Breast epithelium (tissue), 4 donors: Measurements from ENCODE around the gene MAN2A1. TPM values are rescaled to one million over a fixed set of nuclear protein-coding genes. Genes with fewer than 3 reads are reported as not detected.

Experiments
- DNase-seq, 2 donors: peaks; one replicate each; pipeline ENCODE4 v3.0.0-alpha.2; 2019; ENCODE audit warnings: low spot score in 2 of 2
- H3K27ac ChIP-seq, 2 donors: fragments of 200-600 bp; sonication (generic) in 1 of 2; one replicate each; pipeline ENCODE4 v1.5.1; 2016 to 2019; ENCODE audit warnings: mild to moderate bottlenecking in 1 of 2
- H3K27me3 ChIP-seq, 2 donors: fragments of 200-600 bp; sonication (generic) in 1 of 2; one replicate each; pipeline versions ENCODE4 v1.5.1 to v1.6.0; 2017 to 2019; ENCODE audit warnings: control low read depth in 1 of 2, mild to moderate bottlenecking in 1 of 2
- H3K36me3 ChIP-seq: fragments of 200-600 bp; one replicate; pipeline ENCODE4 v1.5.1; 2019
- H3K4me1 ChIP-seq, 2 donors: fragments of 200-600 bp; sonication (generic); one replicate each; pipeline ENCODE4 v1.5.1; 2016 to 2019; ENCODE audit warnings: control low read depth in 1 of 2
- H3K4me3 ChIP-seq, 3 donors: fragments of 200-600 bp; sonication (generic); 1 replicate in 2 of 3; 2 replicates in 1 of 3; pipeline ENCODE4 v1.5.1; 2016 to 2019; ENCODE audit warnings: mild to moderate bottlenecking in 3 of 3, moderate library complexity in 2 of 3
- H3K9me3 ChIP-seq, 2 donors: fragments of 200-600 bp; sonication (generic) in 1 of 2; one replicate each; pipeline ENCODE4 v1.5.1; 2016 to 2019; ENCODE audit warnings: control low read depth in 1 of 2
- CTCF ChIP-seq, 3 donors: fragments of 450-650 bp; IDR thresholded peaks; one replicate each; pipeline ENCODE4 v1.5.1; 2016 to 2017; ENCODE audit warnings: antibody characterized with exemption in 3 of 3, mild to moderate bottlenecking in 3 of 3, moderate library complexity in 3 of 3
- POLR2A ChIP-seq: fragments of 450-650 bp; IDR thresholded peaks from one replicate; pipeline ENCODE4 v1.6.1; 2016; ENCODE audit warnings: antibody characterized with exemption, mild to moderate bottlenecking, moderate library complexity
- POLR2AphosphoS5 ChIP-seq, 3 donors: sonication (generic); formaldehyde crosslinking; IDR thresholded peaks; one replicate each; pipeline ENCODE4 v1.6.1; 2017; ENCODE audit warnings: antibody characterized with exemption in 3 of 3
- intact Hi-C: fragments of 100-400 bp; cut with DNase I; formaldehyde crosslinking; loops from one replicate; pipeline ENCODE4 v1.15.1; 2023; ENCODE audit warnings: low total_unique reads
- total RNA-seq, 3 donors: library from RNA; depleted of rRNA; stranded (reverse); fragments of >200 nt; gene quantifications; one replicate each; pipeline ENCODE4 v1.1.0, GENCODE V29; 2016

The MAN2A1 gene
- total RNA-seq, 3 donors from 2014 or later: 57.9 to 68.6 (median 63.3) TPM

- DNase-seq: no peak
- no peak overlapping the region for H3K4me3 ChIP-seq
- intact Hi-C loops: no loop called here
- H3K27me3 ChIP-seq: no peaks in the 10 kb centered on the region
- no peaks in the 10 kb centered on the region for H3K9me3 ChIP-seq
- no peak overlapping the region for H3K27ac ChIP-seq
- TF ChIP-seq POLR2AphosphoS5 (IDR thresholded peaks at IDR 0.05) (no peak), POLR2A (no peak), CTCF (IDR thresholded peaks at IDR 0.05) (no peak)
- H3K4me1 ChIP-seq: peaks cover 0 to 7% of the 10 kb centered on the region in 2 donors
- H3K36me3 ChIP-seq: no peaks in the 10 kb centered on the region
These were observed 5.5 kb downstream of the MAN2A1 start for GRCh38 chr5:109695005-109695926.

GRCh38 chr5:109697339-109697738 is 7.6 kb downstream of the MAN2A1 start:
- Histone ChIP-seq H3K4me1 (peaks cover 0 to 7% of the 10 kb centered on the region in 2 donors), H3K4me3 (no peak overlapping the region), H3K9me3 (no peaks in the 10 kb centered on the region), H3K27me3 (no peaks in the 10 kb centered on the region), H3K27ac (no peak overlapping the region), H3K36me3 (no peaks in the 10 kb centered on the region)
- no peak for TF ChIP-seq POLR2AphosphoS5 (IDR thresholded peaks at IDR 0.05)
- TF ChIP-seq POLR2A: no peak
- no peak for TF ChIP-seq CTCF (IDR thresholded peaks at IDR 0.05)
- intact Hi-C loops: no loop called here
- no peak for DNase-seq

GRCh38 chr5:109700516-109701153 is 10.9 kb downstream of the MAN2A1 start:
- H3K27me3 ChIP-seq: no peaks in the 10 kb centered on the region
- H3K9me3 ChIP-seq: no peaks in the 10 kb centered on the region
- H3K4me3 ChIP-seq: no peak overlapping the region
- no peaks in the 10 kb centered on the region for H3K36me3 ChIP-seq
- TF ChIP-seq CTCF (IDR thresholded peaks at IDR 0.05) (no peak), POLR2A (no peak), POLR2AphosphoS5 (IDR thresholded peaks at IDR 0.05) (no peak)
- intact Hi-C loops: no loop called here
- peaks cover 0 to 3% of the 10 kb centered on the region in 2 donors for H3K4me1 ChIP-seq
- no peak overlapping the region for H3K27ac ChIP-seq
- DNase-seq: no peak

GRCh38 chr5:109701252-109701651 is 11.5 kb downstream of the MAN2A1 start:
- Histone ChIP-seq H3K4me1 (peaks cover 0 to 3% of the 10 kb centered on the region in 2 donors), H3K27me3 (no peaks in the 10 kb centered on the region), H3K9me3 (no peaks in the 10 kb centered on the region), H3K36me3 (no peaks in the 10 kb centered on the region), H3K27ac (no peak overlapping the region), H3K4me3 (no peak overlapping the region)
- TF ChIP-seq POLR2A (no peak), CTCF (IDR thresholded peaks at IDR 0.05) (no peak), POLR2AphosphoS5 (IDR thresholded peaks at IDR 0.05) (no peak)
- DNase-seq: no peak
- intact Hi-C loops: no loop called here

GRCh38 chr5:109701792-109702191 is 12.1 kb downstream of the MAN2A1 start:
- Histone ChIP-seq H3K27ac (no peak overlapping the region), H3K4me1 (peaks cover 0 to 3% of the 10 kb centered on the region in 2 donors), H3K9me3 (no peaks in the 10 kb centered on the region), H3K4me3 (no peak overlapping the region), H3K27me3 (no peaks in the 10 kb centered on the region), H3K36me3 (no peaks in the 10 kb centered on the region)
- TF ChIP-seq POLR2AphosphoS5 (IDR thresholded peaks at IDR 0.05) (no peak), CTCF (IDR thresholded peaks at IDR 0.05) (no peak), POLR2A (no peak)
- no peak for DNase-seq
- intact Hi-C loops: no loop called here
